GM18909 (cell line): ENCODE data around the gene PPP3CB.

Source experiments
- ATAC-seq: cut with Tn5 transposase; IDR thresholded peaks from one replicate; pipeline ENCODE4 v1.9.1; 2021; ENCODE audit warnings: mild to moderate bottlenecking; ENCODE audit not compliant: unreplicated experiment, poor library complexity

The PPP3CB gene

DNA sequence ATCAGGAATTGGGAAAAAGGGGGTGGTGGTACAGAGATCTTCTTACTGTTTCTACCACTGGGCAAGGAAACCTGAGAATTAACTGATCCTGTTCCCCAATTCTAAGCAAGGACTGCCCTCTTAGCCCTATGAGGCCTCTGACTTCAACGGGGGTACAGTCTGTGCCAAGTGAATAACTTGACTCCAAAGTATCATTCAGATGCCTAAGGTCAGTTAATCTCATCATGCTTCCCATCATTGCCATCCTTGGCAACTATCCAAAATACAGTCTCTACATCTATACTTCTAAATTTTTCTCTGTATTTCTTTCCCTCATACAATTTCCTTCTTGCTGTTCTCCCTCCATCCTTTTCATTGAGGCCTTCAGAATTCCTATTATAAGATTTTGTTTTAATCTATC is 10.5 kb downstream of the PPP3CB start:
- no peak for ATAC-seq

DNA sequence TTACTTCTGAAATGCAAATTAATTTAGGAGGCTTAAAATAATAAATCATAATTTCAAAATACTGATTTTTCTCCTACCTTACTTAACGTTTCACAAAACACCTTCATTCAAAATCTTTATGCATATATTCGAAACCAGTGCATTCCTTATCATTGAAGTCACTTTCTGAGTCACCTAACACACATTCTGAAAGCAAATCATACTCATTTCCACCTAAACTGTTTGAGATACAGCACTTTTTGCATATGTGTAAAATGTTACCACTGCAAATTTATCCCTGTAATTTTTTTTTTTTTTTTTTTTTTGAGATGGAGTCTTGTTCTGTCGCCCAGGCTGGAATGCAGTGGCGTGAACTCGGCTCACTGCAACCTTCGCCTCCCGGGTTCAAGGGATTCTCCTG is 15.7 kb downstream of the PPP3CB start:
- no peak for ATAC-seq

- ATAC-seq, result no peak
Observed at GRCh38 chr10:73478636-73479035, 17.2 kb downstream of the PPP3CB start.

- ATAC-seq, result no peak
Observed at GRCh38 chr10:73471226-73471625, 24.6 kb downstream of the PPP3CB start.

- no peak for ATAC-seq
Observed at GRCh38 chr10:73469579-73469978, 26.2 kb downstream of the PPP3CB start.

DNA sequence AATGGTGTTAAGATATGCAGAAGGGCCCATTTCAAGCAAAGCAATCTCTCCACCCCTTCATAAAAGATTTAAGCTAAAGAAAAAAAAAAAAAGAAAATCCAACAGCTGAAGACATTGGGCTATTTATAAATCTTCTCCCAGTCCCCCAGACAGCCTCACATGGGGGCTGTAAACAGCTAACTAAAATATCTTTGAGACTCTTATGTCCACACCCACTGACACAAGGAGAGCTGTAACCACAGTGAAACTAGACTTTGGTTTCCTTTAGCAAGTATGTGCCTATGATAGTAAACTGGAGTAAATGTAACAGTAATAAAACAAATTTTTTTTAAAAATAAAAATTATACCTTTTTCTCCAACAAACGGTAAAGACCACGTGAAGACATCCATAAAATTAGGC is 28.6 kb downstream of the PPP3CB start:
- no peak for ATAC-seq

GRCh38 chr10:73465978-73466726 is 29.7 kb downstream of the PPP3CB start:
- ATAC-seq, result no peak

DNA sequence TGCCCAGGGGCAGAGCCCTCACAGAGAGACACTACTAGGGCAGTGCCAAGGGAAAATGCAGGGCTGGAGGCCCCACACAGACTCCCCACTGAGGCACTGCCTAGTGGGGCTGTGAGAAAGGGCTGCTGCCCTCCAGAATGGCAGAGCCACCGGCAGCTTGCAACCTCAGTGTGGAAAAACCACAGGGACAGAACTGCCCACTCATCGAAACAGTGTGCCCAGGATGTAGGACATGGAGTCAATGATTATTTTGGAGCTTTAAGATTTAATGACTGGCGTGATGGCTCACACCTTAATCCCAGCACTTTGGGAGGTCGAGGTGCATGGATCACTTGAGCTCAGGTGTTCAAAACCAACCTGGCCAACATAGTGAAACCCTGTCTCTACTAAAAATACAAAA is 34.9 kb downstream of the PPP3CB start:
- ATAC-seq, result no peak

- no peak for ATAC-seq
Observed at GRCh38 chr10:73459683-73460314, 36.0 kb downstream of the PPP3CB start.

- no peak for ATAC-seq
Observed at GRCh38 chr10:73456187-73456890, 39.5 kb downstream of the PPP3CB start.

- ATAC-seq, result no peak
Observed at GRCh38 chr10:73449113-73449512, 46.7 kb downstream of the PPP3CB start.

GRCh38 chr10:73448384-73448783 is 47.4 kb downstream of the PPP3CB start:
- ATAC-seq, result no peak

DNA sequence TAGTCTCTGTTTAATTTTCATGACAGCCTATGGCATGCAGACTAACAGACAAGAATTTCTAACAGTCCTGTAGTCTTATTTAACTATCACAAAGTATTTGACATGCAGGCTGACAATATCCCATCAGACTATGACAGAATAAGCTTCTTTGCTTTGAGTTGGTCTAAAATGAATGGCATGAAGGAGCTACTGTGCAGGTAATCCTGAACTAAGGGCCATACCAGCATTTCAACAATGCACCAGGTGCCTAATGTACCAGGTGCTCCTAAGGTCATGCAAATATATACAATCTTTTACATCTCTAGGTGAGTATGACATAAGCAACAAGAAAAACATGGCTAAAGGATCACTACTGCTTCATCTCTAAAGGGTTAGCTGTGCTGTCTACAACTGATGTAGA is 48.9 kb downstream of the PPP3CB start:
- no peak for ATAC-seq

DNA sequence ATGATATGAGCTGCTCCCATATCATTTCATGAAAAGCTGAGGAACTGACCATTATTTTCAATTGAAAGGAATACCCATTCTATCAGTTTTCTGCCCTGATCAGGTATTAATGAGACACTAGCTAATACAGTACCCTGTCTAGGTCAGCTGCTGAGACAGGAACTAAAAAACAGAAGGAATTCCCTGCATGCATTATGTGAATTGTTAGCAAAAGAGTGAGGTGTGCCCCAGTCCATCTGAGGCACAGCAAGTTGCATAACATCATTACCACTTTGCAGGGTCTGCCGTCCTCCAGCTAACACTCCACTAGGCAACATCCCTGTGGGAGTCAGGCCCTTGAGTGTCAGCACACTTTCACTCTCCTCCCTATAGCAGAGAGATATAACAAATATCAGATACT is 51.4 kb downstream of the PPP3CB start:
- no peak for ATAC-seq

DNA sequence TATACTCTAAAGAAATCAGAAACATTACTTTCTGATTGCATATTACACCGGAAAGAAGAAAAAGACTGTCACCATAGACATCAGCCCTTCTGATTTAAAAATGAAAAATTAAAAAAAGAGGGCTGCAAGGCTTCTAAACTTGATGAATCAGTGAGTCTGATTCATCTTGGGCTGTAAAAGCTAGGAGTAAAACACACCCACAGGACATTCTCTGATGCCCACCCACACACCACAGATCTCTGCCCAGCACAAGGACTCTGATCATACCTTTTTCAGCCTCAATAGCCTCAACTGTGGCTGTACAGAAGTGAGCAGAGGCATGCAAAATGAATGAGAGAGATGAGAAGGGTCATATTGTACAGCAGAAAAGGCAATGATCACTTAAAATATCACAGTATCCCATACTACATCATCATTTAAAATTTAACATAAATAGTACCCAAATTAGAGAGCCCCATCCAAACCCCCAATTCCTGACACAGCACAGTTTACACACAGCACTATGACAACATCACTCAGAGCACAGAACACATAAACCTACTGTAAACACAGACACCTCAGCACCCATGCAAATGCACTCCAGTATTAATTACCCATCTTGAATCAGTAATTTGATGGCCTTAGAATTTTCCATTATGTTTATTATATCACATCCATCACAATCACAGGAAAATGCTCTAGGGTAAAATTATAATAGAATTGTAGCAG is 56.1 kb downstream of the PPP3CB start:
- no peak for ATAC-seq

DNA sequence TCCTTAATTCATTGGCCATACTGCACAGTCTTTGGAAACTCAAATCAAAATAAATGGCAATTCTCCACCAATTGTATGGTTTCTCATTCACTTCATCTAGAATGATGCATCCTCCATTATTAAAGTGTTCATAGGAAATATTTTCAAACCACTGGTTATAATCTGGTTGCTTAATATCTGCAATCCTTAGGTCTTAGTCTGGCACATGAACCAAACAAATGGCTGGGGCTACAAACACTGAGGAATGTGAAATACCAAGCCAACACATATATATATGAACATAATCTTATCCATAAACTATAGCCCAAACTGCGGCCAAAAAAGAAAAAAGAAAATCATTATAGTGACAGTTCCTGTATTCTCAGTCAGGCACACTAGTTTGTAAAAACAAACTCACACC is 56.8 kb downstream of the PPP3CB start:
- ATAC-seq, result no peak

- no peak for ATAC-seq
Observed at GRCh38 chr10:73433538-73433867, 62.3 kb downstream of the PPP3CB start, which contains the start of gene MSS51. TSS of gene MSS51 (minus strand) at chr10:73433561. CDS start at chr10:73428284, 5,277 bp downstream.

DNA sequence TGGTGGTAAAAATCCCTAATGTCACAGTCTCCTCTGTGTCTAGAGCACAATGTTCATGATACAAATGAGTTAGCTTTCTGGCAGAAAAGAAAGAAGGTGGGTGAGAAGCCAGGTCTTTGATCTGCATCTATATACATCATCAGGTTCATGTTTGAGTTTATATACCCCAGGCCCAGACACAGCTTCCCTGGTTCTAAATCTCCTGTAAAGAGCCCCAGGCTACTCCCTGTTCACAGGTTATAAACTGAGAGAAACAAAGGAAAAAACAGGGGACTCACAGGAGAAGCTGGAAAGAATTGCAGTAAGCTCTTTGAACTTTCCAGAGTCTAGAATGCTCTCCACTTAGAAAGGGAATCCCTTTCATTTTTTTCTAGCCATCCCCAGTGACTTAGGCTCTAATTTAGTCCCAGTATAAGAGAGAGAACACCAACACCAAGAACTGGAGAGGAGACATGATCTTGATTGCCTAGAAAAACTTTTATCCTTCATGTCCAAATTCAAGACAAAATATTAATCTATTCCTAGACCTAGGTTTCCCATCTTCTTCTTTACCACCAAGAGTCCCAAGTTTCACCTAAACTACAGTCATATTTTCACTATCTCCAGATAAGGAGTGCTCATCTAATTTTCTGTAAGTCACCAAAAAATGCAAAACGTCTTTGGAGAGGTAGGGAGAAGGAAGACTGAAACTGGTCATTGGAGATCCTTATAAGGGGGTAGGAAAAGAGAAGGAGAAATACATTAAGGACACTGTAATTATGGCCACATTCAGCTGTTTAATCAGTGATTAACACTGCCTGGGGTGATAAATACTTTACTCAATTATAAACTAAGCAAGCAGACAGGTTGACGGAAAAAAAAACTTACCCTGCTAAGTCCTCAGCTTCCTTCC is 62.9 kb downstream of the PPP3CB start:
- ATAC-seq, result no peak

GRCh38 chr10:73426318-73426717 is 69.5 kb downstream of the PPP3CB start:
- ATAC-seq, result no peak

- ATAC-seq, result no peak
Observed at GRCh38 chr10:73424478-73424877, 71.3 kb downstream of the PPP3CB start.
